GM23338 (cell line): ENCODE measurements around the gene C20orf204. TPM values are rescaled to one million over a fixed set of nuclear protein-coding genes. Genes with fewer than 3 reads are reported as not detected.

ENCODE experiments used
- ATAC-seq: fragments of 200-7000 bp; cut with Tn5 transposase; 3 replicates; pipeline ENCODE4 v1.9.1; 2020
- DNase-seq: peaks from one replicate; pipeline ENCODE4 v3.0.0-alpha.2; 2015; ENCODE audit warnings: low spot score
- H2AFZ ChIP-seq: fragments of 200-600 bp; sonication (generic); 2 replicates; pipeline ENCODE4 v1.8.0; 2016; ENCODE audit warnings: antibody characterized with exemption, mild to moderate bottlenecking, moderate library complexity
- H3F3A ChIP-seq: fragments of 200-600 bp; sonication (generic); replicated peaks from 2 replicates; pipeline ENCODE4 v1.8.0; 2017; ENCODE audit warnings: antibody characterized with exemption, mixed run types, low read depth
- H3K27ac ChIP-seq: fragments of 200-600 bp; sonication (generic); 2 replicates; pipeline ENCODE4 v1.6.1; 2016; ENCODE audit warnings: low read depth
- H3K27me3 ChIP-seq: fragments of 200-600 bp; sonication (generic); 2 replicates; pipeline ENCODE4 v1.8.0; 2016; ENCODE audit warnings: mild to moderate bottlenecking, mixed run types, moderate library complexity; ENCODE audit not compliant: insufficient read depth
- H3K36me3 ChIP-seq: fragments of 200-600 bp; sonication (generic); 2 replicates; pipeline ENCODE4 v1.8.0; 2016; ENCODE audit warnings: mild to moderate bottlenecking; ENCODE audit not compliant: insufficient read depth
- H3K4me1 ChIP-seq: fragments of 200-600 bp; sonication (generic); 2 replicates; pipeline ENCODE4 v1.8.0; 2016; ENCODE audit warnings: mild to moderate bottlenecking, moderate library complexity; ENCODE audit not compliant: insufficient read depth
- H3K4me2 ChIP-seq: fragments of 200-600 bp; sonication (generic); 2 replicates; pipeline ENCODE4 v1.7.1; 2017; ENCODE audit warnings: mixed run types
- H3K4me3 ChIP-seq: fragments of 200-600 bp; sonication (generic); 2 replicates; pipeline ENCODE4 v1.6.1; 2016; ENCODE audit warnings: mixed run types
- H3K79me2 ChIP-seq: fragments of 200-600 bp; sonication (generic); replicated peaks from 2 replicates; pipeline ENCODE4 v1.8.0; 2017; ENCODE audit warnings: mild to moderate bottlenecking; ENCODE audit not compliant: insufficient read depth
- H3K9me2 ChIP-seq: fragments of 200-600 bp; sonication (generic); 2 replicates; pipeline ENCODE4 v1.8.0; 2017; ENCODE audit not compliant: insufficient read depth
- H4K20me1 ChIP-seq: fragments of 200-600 bp; sonication (generic); replicated peaks from 2 replicates; pipeline ENCODE4 v1.8.0; 2017; ENCODE audit warnings: mild to moderate bottlenecking; ENCODE audit not compliant: insufficient read depth
- H3K27ac Mint-ChIP-seq: 2 replicates; pipeline ENCODE4 v1.8.0; 2020; ENCODE audit warnings: inconsistent platforms, mild to moderate bottlenecking, moderate library complexity, mixed read lengths
- H3K27me3 Mint-ChIP-seq: 3 replicates; pipeline ENCODE4 v1.8.0; 2022; ENCODE audit warnings: low read depth, mild to moderate bottlenecking, moderate library complexity, mixed read lengths, inconsistent platforms; ENCODE audit not compliant: insufficient read depth, poor library complexity
- H3K36me3 Mint-ChIP-seq: 3 replicates; pipeline ENCODE4 v1.8.0; 2021; ENCODE audit warnings: low read depth, mild to moderate bottlenecking, inconsistent platforms, moderate library complexity, mixed read lengths
- H3K4me1 Mint-ChIP-seq: 3 replicates; pipeline ENCODE4 v1.8.0; 2020; ENCODE audit warnings: mild to moderate bottlenecking, inconsistent platforms, mixed read lengths
- H3K4me3 Mint-ChIP-seq: 3 replicates; pipeline ENCODE4 v1.8.0; 2021; ENCODE audit warnings: moderate library complexity, mild to moderate bottlenecking, inconsistent platforms, mixed read lengths
- H3K9me3 Mint-ChIP-seq: 3 replicates; pipeline ENCODE4 v1.8.0; 2020; ENCODE audit warnings: moderate library complexity, mild to moderate bottlenecking, inconsistent platforms, mixed read lengths
- CTCF ChIP-seq, 2 experiments: fragments of 200-600 bp in 1 of 2; sonication (generic) in 1 of 2; conservative IDR thresholded peaks; 2 replicates each; pipeline versions ENCODE4 v1.5.1 to v1.6.1; 2016 to 2017; ENCODE audit warnings: antibody characterized with exemption in 2 of 2, low read depth in 2 of 2, mild to moderate bottlenecking in 2 of 2, moderate library complexity in 1 of 2
- EZH2 ChIP-seq: fragments of 200-600 bp; sonication (generic); IDR thresholded peaks from one replicate; pipeline ENCODE4 v1.8.0; 2017; ENCODE audit warnings: antibody characterized with exemption, mild to moderate bottlenecking, low read depth; ENCODE audit not compliant: unreplicated experiment
- NANOG ChIP-seq: IDR thresholded peaks from 2 replicates; pipeline ENCODE4 v1.6.1; 2016; ENCODE audit warnings: antibody characterized with exemption, borderline replicate concordance
- POLR2AphosphoS5 ChIP-seq: IDR thresholded peaks from 2 replicates; pipeline ENCODE4 v1.6.1; 2016; ENCODE audit warnings: antibody characterized with exemption, low read depth
- ZNF331 ChIP-seq: fragments of 250-450 bp; sonication (Bioruptor Pico); IDR thresholded peaks from 2 replicates; pipeline ENCODE4 v1.5.0; 2020; ENCODE audit warnings: low read depth, mild to moderate bottlenecking, moderate library complexity
- polyA plus RNA-seq: library from polyadenylated mRNA; unstranded; fragments of >200 nt; fragmentation: Nextera tagmentation; extraction: Ambion mirVana; gene quantifications from 2 replicates; pipeline ENCODE4 v1.2.1, GENCODE V29; 2016
- total RNA-seq: library from RNA; depleted of rRNA; stranded (reverse); fragments of >200 nt; shearing (Covaris generic); gene quantifications from 2 replicates; pipeline ENCODE4 v1.2.3, GENCODE V29; 2014
- TF ChIP-seq, protein P1 (sequence below): IDR thresholded peaks from one replicate; pipeline ENCODE4 v1.6.1; 2018; ENCODE audit warnings: antibody characterized with exemption; ENCODE audit not compliant: unreplicated experiment
- TF ChIP-seq, protein P2 (sequence below): fragments of 250-450 bp; sonication (Bioruptor Pico); IDR thresholded peaks from 2 replicates; pipeline ENCODE4 v1.5.0; 2020; ENCODE audit warnings: mild to moderate bottlenecking, moderate library complexity

Gene C20orf204
- total and polyA plus RNA-seq, 2 experiments from 2014 or later: 0.73 to 0.82 TPM

GRCh38 chr20:64023361-64024140 lies 12.4 kb upstream of the C20orf204 start (continued):
- TF ChIP-seq, protein P1, sequence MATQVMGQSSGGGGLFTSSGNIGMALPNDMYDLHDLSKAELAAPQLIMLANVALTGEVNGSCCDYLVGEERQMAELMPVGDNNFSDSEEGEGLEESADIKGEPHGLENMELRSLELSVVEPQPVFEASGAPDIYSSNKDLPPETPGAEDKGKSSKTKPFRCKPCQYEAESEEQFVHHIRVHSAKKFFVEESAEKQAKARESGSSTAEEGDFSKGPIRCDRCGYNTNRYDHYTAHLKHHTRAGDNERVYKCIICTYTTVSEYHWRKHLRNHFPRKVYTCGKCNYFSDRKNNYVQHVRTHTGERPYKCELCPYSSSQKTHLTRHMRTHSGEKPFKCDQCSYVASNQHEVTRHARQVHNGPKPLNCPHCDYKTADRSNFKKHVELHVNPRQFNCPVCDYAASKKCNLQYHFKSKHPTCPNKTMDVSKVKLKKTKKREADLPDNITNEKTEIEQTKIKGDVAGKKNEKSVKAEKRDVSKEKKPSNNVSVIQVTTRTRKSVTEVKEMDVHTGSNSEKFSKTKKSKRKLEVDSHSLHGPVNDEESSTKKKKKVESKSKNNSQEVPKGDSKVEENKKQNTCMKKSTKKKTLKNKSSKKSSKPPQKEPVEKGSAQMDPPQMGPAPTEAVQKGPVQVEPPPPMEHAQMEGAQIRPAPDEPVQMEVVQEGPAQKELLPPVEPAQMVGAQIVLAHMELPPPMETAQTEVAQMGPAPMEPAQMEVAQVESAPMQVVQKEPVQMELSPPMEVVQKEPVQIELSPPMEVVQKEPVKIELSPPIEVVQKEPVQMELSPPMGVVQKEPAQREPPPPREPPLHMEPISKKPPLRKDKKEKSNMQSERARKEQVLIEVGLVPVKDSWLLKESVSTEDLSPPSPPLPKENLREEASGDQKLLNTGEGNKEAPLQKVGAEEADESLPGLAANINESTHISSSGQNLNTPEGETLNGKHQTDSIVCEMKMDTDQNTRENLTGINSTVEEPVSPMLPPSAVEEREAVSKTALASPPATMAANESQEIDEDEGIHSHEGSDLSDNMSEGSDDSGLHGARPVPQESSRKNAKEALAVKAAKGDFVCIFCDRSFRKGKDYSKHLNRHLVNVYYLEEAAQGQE: no peak
- TF ChIP-seq CTCF (conservative IDR thresholded peaks at IDR 0.05; ENCODE audit: low read depth in 2 of 2) (no peak), ZNF331 (CRISPR knock-in tag) (no peak), EZH2 (no peak)

- no peaks in the 10 kb centered on the region for H3K9me2 ChIP-seq
- no peaks in the 10 kb centered on the region; the same call in 2 of the 3 replicates for H3K4me1 Mint-ChIP-seq
- H3K36me3 ChIP-seq: peaks cover 5% of the 10 kb centered on the region; the same call in 1 of the 2 replicates
- no peak overlapping the region for H2AFZ ChIP-seq
- H3K36me3 Mint-ChIP-seq: peaks cover 80% of the 10 kb centered on the region
- no peaks in the 10 kb centered on the region for H3K27me3 ChIP-seq
- H3K27ac Mint-ChIP-seq: no peak overlapping the region
- DNase-seq: no peak
- no peak overlapping the region for H3K4me2 ChIP-seq
- no peak overlapping the region for H3K27ac ChIP-seq
- no peaks in the 10 kb centered on the region for H3K4me1 ChIP-seq
- H4K20me1 ChIP-seq: no peaks in the 10 kb centered on the region
- H3K9me3 Mint-ChIP-seq: no peaks in the 10 kb centered on the region
- no peaks in the 10 kb centered on the region for H3K79me2 ChIP-seq
- no peak for ATAC-seq
- H3K27me3 Mint-ChIP-seq: peaks cover 8% of the 10 kb centered on the region
- H3K4me3 ChIP-seq: no peak overlapping the region
- 0 out of 2 replicates have a peak, but pooled peaks cover 6% of the 10 kb centered on the region for H3F3A ChIP-seq
- no peak overlapping the region for H3K4me3 Mint-ChIP-seq
- no peak for TF ChIP-seq EZH2
- no peak for TF ChIP-seq POLR2AphosphoS5
- no peak for TF ChIP-seq CTCF (conservative IDR thresholded peaks at IDR 0.05; ENCODE audit: low read depth in 2 of 2)
- TF ChIP-seq NANOG: no peak
- TF ChIP-seq, protein P2, sequence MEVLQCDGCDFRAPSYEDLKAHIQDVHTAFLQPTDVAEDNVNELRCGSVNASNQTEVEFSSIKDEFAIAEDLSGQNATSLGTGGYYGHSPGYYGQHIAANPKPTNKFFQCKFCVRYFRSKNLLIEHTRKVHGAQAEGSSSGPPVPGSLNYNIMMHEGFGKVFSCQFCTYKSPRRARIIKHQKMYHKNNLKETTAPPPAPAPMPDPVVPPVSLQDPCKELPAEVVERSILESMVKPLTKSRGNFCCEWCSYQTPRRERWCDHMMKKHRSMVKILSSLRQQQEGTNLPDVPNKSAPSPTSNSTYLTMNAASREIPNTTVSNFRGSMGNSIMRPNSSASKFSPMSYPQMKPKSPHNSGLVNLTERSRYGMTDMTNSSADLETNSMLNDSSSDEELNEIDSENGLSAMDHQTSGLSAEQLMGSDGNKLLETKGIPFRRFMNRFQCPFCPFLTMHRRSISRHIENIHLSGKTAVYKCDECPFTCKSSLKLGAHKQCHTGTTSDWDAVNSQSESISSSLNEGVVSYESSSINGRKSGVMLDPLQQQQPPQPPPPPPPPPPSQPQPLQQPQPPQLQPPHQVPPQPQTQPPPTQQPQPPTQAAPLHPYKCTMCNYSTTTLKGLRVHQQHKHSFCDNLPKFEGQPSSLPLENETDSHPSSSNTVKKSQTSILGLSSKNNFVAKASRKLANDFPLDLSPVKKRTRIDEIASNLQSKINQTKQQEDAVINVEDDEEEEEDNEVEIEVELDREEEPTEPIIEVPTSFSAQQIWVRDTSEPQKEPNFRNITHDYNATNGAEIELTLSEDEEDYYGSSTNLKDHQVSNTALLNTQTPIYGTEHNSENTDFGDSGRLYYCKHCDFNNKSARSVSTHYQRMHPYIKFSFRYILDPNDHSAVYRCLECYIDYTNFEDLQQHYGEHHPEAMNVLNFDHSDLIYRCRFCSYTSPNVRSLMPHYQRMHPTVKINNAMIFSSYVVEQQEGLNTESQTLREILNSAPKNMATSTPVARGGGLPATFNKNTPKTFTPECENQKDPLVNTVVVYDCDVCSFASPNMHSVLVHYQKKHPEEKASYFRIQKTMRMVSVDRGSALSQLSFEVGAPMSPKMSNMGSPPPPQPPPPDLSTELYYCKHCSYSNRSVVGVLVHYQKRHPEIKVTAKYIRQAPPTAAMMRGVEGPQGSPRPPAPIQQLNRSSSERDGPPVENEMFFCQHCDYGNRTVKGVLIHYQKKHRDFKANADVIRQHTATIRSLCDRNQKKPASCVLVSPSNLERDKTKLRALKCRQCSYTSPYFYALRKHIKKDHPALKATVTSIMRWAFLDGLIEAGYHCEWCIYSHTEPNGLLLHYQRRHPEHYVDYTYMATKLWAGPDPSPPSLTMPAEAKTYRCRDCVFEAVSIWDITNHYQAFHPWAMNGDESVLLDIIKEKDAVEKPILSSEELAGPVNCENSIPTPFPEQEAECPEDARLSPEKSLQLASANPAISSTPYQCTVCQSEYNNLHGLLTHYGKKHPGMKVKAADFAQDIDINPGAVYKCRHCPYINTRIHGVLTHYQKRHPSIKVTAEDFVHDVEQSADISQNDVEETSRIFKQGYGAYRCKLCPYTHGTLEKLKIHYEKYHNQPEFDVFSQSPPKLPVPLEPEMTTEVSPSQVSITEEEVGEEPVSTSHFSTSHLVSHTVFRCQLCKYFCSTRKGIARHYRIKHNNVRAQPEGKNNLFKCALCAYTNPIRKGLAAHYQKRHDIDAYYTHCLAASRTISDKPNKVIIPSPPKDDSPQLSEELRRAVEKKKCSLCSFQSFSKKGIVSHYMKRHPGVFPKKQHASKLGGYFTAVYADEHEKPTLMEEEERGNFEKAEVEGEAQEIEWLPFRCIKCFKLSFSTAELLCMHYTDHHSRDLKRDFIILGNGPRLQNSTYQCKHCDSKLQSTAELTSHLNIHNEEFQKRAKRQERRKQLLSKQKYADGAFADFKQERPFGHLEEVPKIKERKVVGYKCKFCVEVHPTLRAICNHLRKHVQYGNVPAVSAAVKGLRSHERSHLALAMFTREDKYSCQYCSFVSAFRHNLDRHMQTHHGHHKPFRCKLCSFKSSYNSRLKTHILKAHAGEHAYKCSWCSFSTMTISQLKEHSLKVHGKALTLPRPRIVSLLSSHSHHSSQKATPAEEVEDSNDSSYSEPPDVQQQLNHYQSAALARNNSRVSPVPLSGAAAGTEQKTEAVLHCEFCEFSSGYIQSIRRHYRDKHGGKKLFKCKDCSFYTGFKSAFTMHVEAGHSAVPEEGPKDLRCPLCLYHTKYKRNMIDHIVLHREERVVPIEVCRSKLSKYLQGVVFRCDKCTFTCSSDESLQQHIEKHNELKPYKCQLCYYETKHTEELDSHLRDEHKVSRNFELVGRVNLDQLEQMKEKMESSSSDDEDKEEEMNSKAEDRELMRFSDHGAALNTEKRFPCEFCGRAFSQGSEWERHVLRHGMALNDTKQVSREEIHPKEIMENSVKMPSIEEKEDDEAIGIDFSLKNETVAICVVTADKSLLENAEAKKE: no peak
Observed at GRCh38 chr20:64024141-64024990, 11.6 kb upstream of the C20orf204 start.
